ENCODE measurements around the gene CYSRT1.
"Not testable (repeated sequence)": the region's sequence is repeated elsewhere in the genome, so short reads cannot be mapped to it uniquely, and the experiment has no call there.

CYSRT1 gene

GRCh38 chr9:137251490-137252268 is 26.7 kb downstream of the CYSRT1 start:
- peaks cover 3% of the 10 kb centered on the region for H3K36me3 Mint-ChIP-seq (ENCODE audit: low read depth)
- H3K9me3 Mint-ChIP-seq = no peaks in the 10 kb centered on the region
- no peak overlapping the region for H3K27ac Mint-ChIP-seq
- peaks cover 11% of the 10 kb centered on the region for H3K4me1 Mint-ChIP-seq
- no peak overlapping the region for H3K4me3 Mint-ChIP-seq
- peaks cover 2% of the 10 kb centered on the region for H3K27me3 Mint-ChIP-seq
- no peak for DNase-seq
- ATAC-seq = no peak

GRCh38 chr9:137252555-137253506 is 27.9 kb downstream of the CYSRT1 start:
- Mint-ChIP-seq H3K36me3 (ENCODE audit: low read depth) (peaks cover 7% of the 10 kb centered on the region), H3K4me3 (no peak overlapping the region)
- ATAC-seq = no peak

GRCh38 chr9:137253717-137254623 is 29.0 kb downstream of the CYSRT1 start:
- H3K27me3 Mint-ChIP-seq = peaks cover 2% of the 10 kb centered on the region
- no peak for ATAC-seq
- no peaks in the 10 kb centered on the region for H3K9me3 Mint-ChIP-seq
- peak overlapping the region; percentile 83 for H3K4me3 Mint-ChIP-seq
- peaks cover 13% of the 10 kb centered on the region for H3K4me1 Mint-ChIP-seq
- DNase-seq = no peak
- peak overlapping the region; percentile 81 for H3K27ac Mint-ChIP-seq
- H3K36me3 Mint-ChIP-seq (ENCODE audit: low read depth) = peaks cover 9% of the 10 kb centered on the region

More at GRCh38 chr9:137252555-137253506, 27.9 kb downstream of the CYSRT1 start:
- no peak for DNase-seq
- peaks cover 2% of the 10 kb centered on the region for H3K27me3 Mint-ChIP-seq
- H3K4me1 Mint-ChIP-seq = peaks cover 13% of the 10 kb centered on the region
- H3K9me3 Mint-ChIP-seq = no peaks in the 10 kb centered on the region
- H3K27ac Mint-ChIP-seq = no peak overlapping the region

GRCh38 chr9:137254624-137255447 is 29.9 kb downstream of the CYSRT1 start, which contains the start of gene NELFB:
NELFB (plus strand) TSS chr9:137255327.
- Mint-ChIP-seq H3K27me3 (peaks cover 2% of the 10 kb centered on the region), H3K27ac (peak within 1 kb of the TSS; percentile 81), H3K4me3 (peak within 1 kb of the TSS; percentile 83), H3K4me1 (peaks cover 13% of the 10 kb centered on the region), H3K9me3 (no peaks in the 10 kb centered on the region), H3K36me3 (ENCODE audit: low read depth) (peaks cover 10% of the 10 kb centered on the region)
- ATAC-seq (peak; percentile 86), DNase-seq (peak; percentile 99)

- H3K4me3 Mint-ChIP-seq = peak overlapping the region; percentile 83
- peaks cover 10% of the 10 kb centered on the region for H3K36me3 Mint-ChIP-seq (ENCODE audit: low read depth)
- peaks cover 2% of the 10 kb centered on the region for H3K27me3 Mint-ChIP-seq
- DNase-seq (no peak), ATAC-seq (no peak)
- H3K9me3 Mint-ChIP-seq = no peaks in the 10 kb centered on the region
- peaks cover 13% of the 10 kb centered on the region for H3K4me1 Mint-ChIP-seq
- peak overlapping the region; percentile 52 for H3K27ac Mint-ChIP-seq
Observed at GRCh38 chr9:137255448-137256114, 30.6 kb downstream of the CYSRT1 start.

GRCh38 chr9:137256362-137256761 is 31.4 kb downstream of the CYSRT1 start:
- peaks cover 13% of the 10 kb centered on the region for H3K4me1 Mint-ChIP-seq
- peaks cover 10% of the 10 kb centered on the region for H3K36me3 Mint-ChIP-seq (ENCODE audit: low read depth)
- DNase-seq (no peak), ATAC-seq (no peak)
- peak overlapping the region; percentile 83 for H3K4me3 Mint-ChIP-seq
- H3K27ac Mint-ChIP-seq = no peak overlapping the region
- peaks cover 2% of the 10 kb centered on the region for H3K27me3 Mint-ChIP-seq
- H3K9me3 Mint-ChIP-seq = no peaks in the 10 kb centered on the region

- H3K9me3 Mint-ChIP-seq = no peaks in the 10 kb centered on the region
- peaks cover 13% of the 10 kb centered on the region for H3K4me1 Mint-ChIP-seq
- H3K36me3 Mint-ChIP-seq (ENCODE audit: low read depth) = peaks cover 12% of the 10 kb centered on the region
- no peak overlapping the region for H3K27ac Mint-ChIP-seq
- ATAC-seq = no peak
- peak overlapping the region; percentile 83 for H3K4me3 Mint-ChIP-seq
- peaks cover 2% of the 10 kb centered on the region for H3K27me3 Mint-ChIP-seq
- no peak for DNase-seq
Observed at GRCh38 chr9:137256856-137257255, 31.9 kb downstream of the CYSRT1 start.

- not testable (repeated sequence) for H3K4me3 Mint-ChIP-seq; H3K9me3 Mint-ChIP-seq; DNase-seq; H3K27ac Mint-ChIP-seq; H3K36me3 Mint-ChIP-seq (ENCODE audit: low read depth); H3K4me1 Mint-ChIP-seq; H3K27me3 Mint-ChIP-seq; ATAC-seq
Observed at GRCh38 chr9:137262173-137262908, 37.4 kb downstream of the CYSRT1 start.

GRCh38 chr9:137262909-137263285 is 37.9 kb downstream of the CYSRT1 start:
- no peaks in the 10 kb centered on the region for H3K4me1 Mint-ChIP-seq

GRCh38 chr9:137263506-137263905 is 38.5 kb downstream of the CYSRT1 start:
- no peaks in the 10 kb centered on the region for H3K27me3 Mint-ChIP-seq
- no peaks in the 10 kb centered on the region for H3K9me3 Mint-ChIP-seq
- peaks cover 17% of the 10 kb centered on the region for H3K36me3 Mint-ChIP-seq (ENCODE audit: low read depth)
- H3K4me3 Mint-ChIP-seq = no peak overlapping the region
- DNase-seq = no peak
- H3K27ac Mint-ChIP-seq = no peak overlapping the region
- H3K4me1 Mint-ChIP-seq = peaks cover under 1% of the 10 kb centered on the region
- ATAC-seq = no peak

More at GRCh38 chr9:137262909-137263285, 37.9 kb downstream of the CYSRT1 start:
- Mint-ChIP-seq H3K4me3 (no peak overlapping the region), H3K27ac (no peak overlapping the region), H3K9me3 (no peaks in the 10 kb centered on the region), H3K27me3 (no peaks in the 10 kb centered on the region), H3K36me3 (ENCODE audit: low read depth) (peaks cover 14% of the 10 kb centered on the region)
- ATAC-seq (no peak), DNase-seq (no peak)

- ATAC-seq (no peak), DNase-seq (no peak)
- H3K36me3 Mint-ChIP-seq (ENCODE audit: low read depth) = peaks cover 19% of the 10 kb centered on the region
- no peak overlapping the region for H3K27ac Mint-ChIP-seq
- H3K4me3 Mint-ChIP-seq = no peak overlapping the region
- H3K9me3 Mint-ChIP-seq = no peaks in the 10 kb centered on the region
- H3K4me1 Mint-ChIP-seq = peaks cover 2% of the 10 kb centered on the region
- no peaks in the 10 kb centered on the region for H3K27me3 Mint-ChIP-seq
Observed at GRCh38 chr9:137264067-137264466, 39.1 kb downstream of the CYSRT1 start.

GRCh38 chr9:137265496-137266161 is 40.7 kb downstream of the CYSRT1 start:
- H3K36me3 Mint-ChIP-seq (ENCODE audit: low read depth) = peaks cover 27% of the 10 kb centered on the region
- peaks cover 5% of the 10 kb centered on the region for H3K4me1 Mint-ChIP-seq
- H3K27me3 Mint-ChIP-seq = no peaks in the 10 kb centered on the region
- H3K9me3 Mint-ChIP-seq = no peaks in the 10 kb centered on the region
- H3K4me3 Mint-ChIP-seq = no peak overlapping the region
- no peak for DNase-seq
- no peak for ATAC-seq
- no peak overlapping the region for H3K27ac Mint-ChIP-seq

All from activated naive CD8-positive, alpha-beta T cell treated with anti-CD3 and anti-CD28 coated beads, Interleukin-2, amount 50 U/mL, for 24 hours (primary cell).